ENCODE results near the gene MAML2.
"Not testable (repeated sequence)": the region's sequence is repeated elsewhere in the genome, so short reads cannot be mapped to it uniquely, and the experiment has no call there.

MAML2 gene

DNA sequence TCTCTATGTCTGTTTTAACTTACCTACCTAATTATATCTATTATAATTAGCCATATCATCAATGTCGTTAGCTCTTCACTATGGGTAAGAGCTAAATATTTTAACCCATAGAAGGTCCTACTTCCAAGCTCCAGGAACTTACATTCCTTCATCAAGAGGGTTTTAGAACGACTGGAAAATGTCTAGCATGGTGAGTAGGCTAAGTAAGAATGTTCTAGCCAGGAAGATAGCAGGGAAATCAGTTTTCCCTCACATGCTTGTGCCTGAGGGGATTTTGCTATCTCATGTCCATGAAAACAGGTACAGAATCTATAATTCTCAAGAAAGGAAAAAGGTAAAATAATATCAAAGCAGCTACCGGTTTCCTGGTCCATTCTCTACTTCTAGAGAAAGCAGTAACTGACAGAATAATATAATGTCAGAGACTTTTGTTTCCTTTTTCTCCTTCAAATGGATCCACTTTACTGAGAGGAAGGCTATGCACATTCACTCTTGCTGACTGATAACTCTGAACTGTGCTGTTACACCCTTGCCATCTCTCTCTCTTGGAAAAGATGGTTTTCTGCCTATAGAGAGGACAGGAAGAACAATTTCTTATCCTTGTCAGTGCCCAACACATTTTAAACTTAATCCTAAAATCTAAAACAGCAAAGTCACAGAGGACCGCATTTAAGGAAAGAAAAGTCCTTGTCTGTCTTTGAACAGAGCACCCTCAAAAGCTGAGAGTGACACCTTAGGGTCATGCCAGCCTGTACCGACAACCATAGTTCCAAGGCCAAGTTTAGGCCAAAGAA, 67.0 kb downstream of the MAML2 start:
- no peaks in the 10 kb centered on the region for H3K27me3 ChIP-seq (ENCODE audit: insufficient read depth, low read length, poor library complexity)
- no peaks in the 10 kb centered on the region for H3K36me3 ChIP-seq (ENCODE audit: control insufficient read depth, insufficient read depth, low read length)
- no peaks in the 10 kb centered on the region for H3K79me1 ChIP-seq (ENCODE audit: low read length)
- H2BK120ac ChIP-seq (ENCODE audit: low read depth, low read length): no peak overlapping the region
- no peak overlapping the region for H4K5ac ChIP-seq (ENCODE audit: low read length)
- no peak overlapping the region for H3K56ac ChIP-seq (ENCODE audit: low read length)
- H3K79me2 ChIP-seq (ENCODE audit: control insufficient read depth, insufficient read depth, low read length): no peaks in the 10 kb centered on the region
- H3K23ac ChIP-seq (ENCODE audit: low read length): no peak overlapping the region
- H4K8ac ChIP-seq (ENCODE audit: low read depth, low read length): no peak overlapping the region
- H3K27ac ChIP-seq (ENCODE audit: low read depth, low read length): no peak overlapping the region
- H3K4ac ChIP-seq (ENCODE audit: low read depth, low read length): no peak overlapping the region
- H3K4me1 ChIP-seq (ENCODE audit: control insufficient read depth, low read depth, low read length): peaks cover 10% of the 10 kb centered on the region
- H3K18ac ChIP-seq (ENCODE audit: low read length): peak overlapping the region; percentile 28
- no peak overlapping the region for H3K4me3 ChIP-seq (ENCODE audit: low read length)
- H2BK5ac ChIP-seq (ENCODE audit: low read length): no peak overlapping the region
- H3K4me2 ChIP-seq (ENCODE audit: low read length): no peak overlapping the region
- WGBS (ENCODE audit: extremely low coverage, insufficient coverage, low lambda C conversion rate): no CpG with 5 or more reads among the region's 5 CpGs
- no peak overlapping the region for H2AK5ac ChIP-seq (ENCODE audit: low read length)
- H2BK15ac ChIP-seq (replicated peaks; ENCODE audit: low read depth): no peak overlapping the region
- H3K9ac ChIP-seq (ENCODE audit: low read length): no peak overlapping the region
- peak; percentile 39 for DNase-seq

DNA sequence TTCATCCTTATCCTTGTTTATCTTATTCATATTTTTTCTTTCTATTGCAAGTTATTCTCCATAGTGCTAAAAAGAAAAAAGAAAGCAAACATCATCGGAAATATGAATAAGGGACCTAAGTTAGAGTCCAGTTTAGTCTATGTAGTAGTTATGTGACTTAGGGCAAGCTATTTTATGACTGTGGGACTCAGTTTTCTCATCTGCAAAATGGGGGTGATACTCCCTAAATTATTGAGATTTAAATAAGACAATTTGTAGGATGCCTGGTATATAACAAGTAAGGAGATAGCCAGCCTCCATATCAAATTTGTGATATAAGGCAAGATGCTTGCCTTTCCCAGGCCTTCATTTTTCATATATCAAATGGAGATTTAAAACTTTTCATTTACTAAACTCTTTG, 69.5 kb downstream of the MAML2 start:
- Histone ChIP-seq H4K8ac (ENCODE audit: low read depth, low read length) (no peak overlapping the region), H3K27ac (ENCODE audit: low read depth, low read length) (no peak overlapping the region), H3K4me3 (ENCODE audit: low read length) (no peak overlapping the region), H3K56ac (ENCODE audit: low read length) (no peak overlapping the region), H3K4me1 (ENCODE audit: control insufficient read depth, low read depth, low read length) (peaks cover 2% of the 10 kb centered on the region), H3K9ac (ENCODE audit: low read length) (no peak overlapping the region), H4K5ac (ENCODE audit: low read length) (no peak overlapping the region), H3K23ac (ENCODE audit: low read length) (no peak overlapping the region), H3K79me2 (ENCODE audit: control insufficient read depth, insufficient read depth, low read length) (no peaks in the 10 kb centered on the region), H3K36me3 (ENCODE audit: control insufficient read depth, insufficient read depth, low read length) (no peaks in the 10 kb centered on the region), H2BK5ac (ENCODE audit: low read length) (no peak overlapping the region), H2AK5ac (ENCODE audit: low read length) (no peak overlapping the region), H2BK120ac (ENCODE audit: low read depth, low read length) (no peak overlapping the region), H3K18ac (ENCODE audit: low read length) (no peak overlapping the region), H2BK15ac (replicated peaks; ENCODE audit: low read depth) (no peak overlapping the region), H3K4me2 (ENCODE audit: low read length) (no peak overlapping the region), H3K4ac (ENCODE audit: low read depth, low read length) (no peak overlapping the region), H3K79me1 (ENCODE audit: low read length) (no peaks in the 10 kb centered on the region), H3K27me3 (ENCODE audit: insufficient read depth, low read length, poor library complexity) (no peaks in the 10 kb centered on the region)
- WGBS (ENCODE audit: extremely low coverage, insufficient coverage, low lambda C conversion rate): no CpG with 5 or more reads among the region's 1 CpG
- DNase-seq: no peak

DNA sequence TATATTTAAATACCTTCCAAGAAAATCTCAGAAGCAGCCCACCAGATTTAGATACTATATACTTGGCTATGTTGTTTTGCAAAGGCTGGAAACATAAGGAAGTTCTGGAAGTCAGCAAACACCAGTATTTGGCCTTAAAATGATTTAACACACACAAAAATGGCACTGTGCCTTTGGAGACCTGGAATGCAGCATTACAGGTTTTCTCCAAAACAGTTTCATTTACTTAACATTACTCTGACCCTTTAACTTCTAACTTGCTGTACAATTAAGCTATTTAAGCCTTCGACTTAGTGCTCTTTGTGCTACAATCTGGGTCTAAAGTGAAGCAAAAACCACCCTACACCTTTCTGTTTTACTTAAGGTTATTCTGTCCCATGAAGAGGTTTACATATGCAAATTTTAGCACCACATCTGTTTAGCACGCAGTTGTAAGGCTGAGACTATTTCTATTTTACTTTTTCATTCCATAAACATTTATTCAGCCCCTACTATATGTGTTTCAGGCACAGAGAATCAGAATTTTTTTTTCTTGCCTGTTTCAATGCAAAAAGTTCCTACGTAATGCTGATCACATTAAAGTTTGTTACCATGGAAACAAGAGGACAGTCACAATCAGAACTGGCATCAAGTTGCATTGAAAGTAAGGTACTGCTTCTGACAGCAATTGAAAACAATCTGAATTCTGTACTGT, 70.3 kb downstream of the MAML2 start:
- Histone ChIP-seq H2AK5ac (ENCODE audit: low read length) (no peak overlapping the region), H3K18ac (ENCODE audit: low read length) (no peak overlapping the region), H3K27ac (ENCODE audit: low read depth, low read length) (no peak overlapping the region)

DNA sequence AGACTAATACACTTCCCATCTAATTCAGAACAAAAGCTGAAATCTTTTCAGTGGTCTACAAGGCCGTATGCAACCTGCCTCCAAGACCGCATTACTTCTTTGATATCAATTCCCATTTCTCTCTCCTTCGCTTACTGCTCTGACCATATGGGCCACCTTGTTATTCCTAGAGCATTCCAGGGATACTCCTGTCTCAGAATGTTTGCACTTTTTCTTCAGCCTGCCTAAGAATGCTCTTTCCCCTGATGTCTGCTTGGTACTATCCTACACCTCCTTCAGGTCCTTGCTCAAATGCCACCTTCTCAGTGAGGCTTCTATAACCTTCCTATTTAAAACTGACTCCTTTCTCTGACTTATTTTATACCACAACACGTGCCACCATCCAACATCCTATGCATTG, 71.2 kb downstream of the MAML2 start:
- Histone ChIP-seq H3K79me2 (ENCODE audit: control insufficient read depth, insufficient read depth, low read length) (no peaks in the 10 kb centered on the region), H3K56ac (ENCODE audit: low read length) (no peak overlapping the region), H3K4me1 (ENCODE audit: control insufficient read depth, low read depth, low read length) (no peaks in the 10 kb centered on the region), H3K18ac (ENCODE audit: low read length) (no peak overlapping the region), H3K4me2 (ENCODE audit: low read length) (no peak overlapping the region), H2AK5ac (ENCODE audit: low read length) (no peak overlapping the region), H3K9ac (ENCODE audit: low read length) (no peak overlapping the region), H3K4ac (ENCODE audit: low read depth, low read length) (no peak overlapping the region), H4K5ac (ENCODE audit: low read length) (no peak overlapping the region), H3K27me3 (ENCODE audit: insufficient read depth, low read length, poor library complexity) (no peaks in the 10 kb centered on the region), H3K27ac (ENCODE audit: low read depth, low read length) (no peak overlapping the region), H2BK5ac (ENCODE audit: low read length) (no peak overlapping the region), H3K23ac (ENCODE audit: low read length) (no peak overlapping the region), H4K8ac (ENCODE audit: low read depth, low read length) (no peak overlapping the region), H2BK15ac (replicated peaks; ENCODE audit: low read depth) (no peak overlapping the region), H3K36me3 (ENCODE audit: control insufficient read depth, insufficient read depth, low read length) (no peaks in the 10 kb centered on the region), H3K79me1 (ENCODE audit: low read length) (no peaks in the 10 kb centered on the region), H3K4me3 (ENCODE audit: low read length) (no peak overlapping the region), H2BK120ac (ENCODE audit: low read depth, low read length) (no peak overlapping the region)
- no CpG with 5 or more reads among the region's 4 CpGs for WGBS (ENCODE audit: extremely low coverage, insufficient coverage, low lambda C conversion rate)
- peak; percentile 31 for DNase-seq

More for the DNA sequence above, 70.3 kb downstream of the MAML2 start:
- no peak overlapping the region for H2BK15ac ChIP-seq (replicated peaks; ENCODE audit: low read depth)
- no peak overlapping the region for H2BK120ac ChIP-seq (ENCODE audit: low read depth, low read length)
- H3K4ac ChIP-seq (ENCODE audit: low read depth, low read length): no peak overlapping the region
- WGBS (ENCODE audit: extremely low coverage, insufficient coverage, low lambda C conversion rate): no CpG with 5 or more reads among the region's 3 CpGs
- no peak overlapping the region for H2BK5ac ChIP-seq (ENCODE audit: low read length)
- no peak overlapping the region for H3K56ac ChIP-seq (ENCODE audit: low read length)
- no peak overlapping the region for H3K9ac ChIP-seq (ENCODE audit: low read length)
- DNase-seq: peak; percentile 68
- H3K4me2 ChIP-seq (ENCODE audit: low read length): no peak overlapping the region
- no peak overlapping the region for H4K5ac ChIP-seq (ENCODE audit: low read length)
- no peak overlapping the region for H3K23ac ChIP-seq (ENCODE audit: low read length)
- no peaks in the 10 kb centered on the region for H3K79me1 ChIP-seq (ENCODE audit: low read length)
- no peak overlapping the region for H3K4me3 ChIP-seq (ENCODE audit: low read length)
- H3K79me2 ChIP-seq (ENCODE audit: control insufficient read depth, insufficient read depth, low read length): no peaks in the 10 kb centered on the region
- no peaks in the 10 kb centered on the region for H3K36me3 ChIP-seq (ENCODE audit: control insufficient read depth, insufficient read depth, low read length)
- no peaks in the 10 kb centered on the region for H3K4me1 ChIP-seq (ENCODE audit: control insufficient read depth, low read depth, low read length)
- no peak overlapping the region for H4K8ac ChIP-seq (ENCODE audit: low read depth, low read length)
- H3K27me3 ChIP-seq (ENCODE audit: insufficient read depth, low read length, poor library complexity): no peaks in the 10 kb centered on the region

DNA sequence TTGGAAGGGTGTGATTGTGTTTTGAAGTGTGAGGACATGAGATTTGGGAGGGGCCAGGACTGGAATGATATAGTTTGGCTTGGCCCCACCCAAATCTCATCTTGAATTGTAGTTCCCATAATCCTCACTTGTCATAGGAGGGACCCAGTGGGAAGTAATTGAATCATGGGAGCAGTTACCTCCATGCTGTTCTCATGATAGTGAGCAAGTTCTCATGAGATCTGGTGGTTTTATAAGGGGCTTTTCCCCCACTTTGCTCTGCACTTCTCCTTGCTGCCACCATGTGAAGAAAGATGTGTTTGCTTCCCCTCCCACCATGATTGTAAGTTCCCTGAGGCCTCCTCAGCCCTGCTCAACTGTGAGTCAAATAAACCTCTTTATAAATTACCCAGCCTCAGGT, 71.6 kb downstream of the MAML2 start:
- H2BK5ac ChIP-seq (ENCODE audit: low read length); H3K4ac ChIP-seq (ENCODE audit: low read depth, low read length); DNase-seq; H3K56ac ChIP-seq (ENCODE audit: low read length); H3K23ac ChIP-seq (ENCODE audit: low read length); H3K79me2 ChIP-seq (ENCODE audit: control insufficient read depth, insufficient read depth, low read length); H3K4me2 ChIP-seq (ENCODE audit: low read length); H4K8ac ChIP-seq (ENCODE audit: low read depth, low read length); H3K18ac ChIP-seq (ENCODE audit: low read length); H3K9ac ChIP-seq (ENCODE audit: low read length); H3K79me1 ChIP-seq (ENCODE audit: low read length); H3K4me3 ChIP-seq (ENCODE audit: low read length); H3K27ac ChIP-seq (ENCODE audit: low read depth, low read length); H3K36me3 ChIP-seq (ENCODE audit: control insufficient read depth, insufficient read depth, low read length); H2AK5ac ChIP-seq (ENCODE audit: low read length); H2BK120ac ChIP-seq (ENCODE audit: low read depth, low read length); H4K5ac ChIP-seq (ENCODE audit: low read length); H3K4me1 ChIP-seq (ENCODE audit: control insufficient read depth, low read depth, low read length); H3K27me3 ChIP-seq (ENCODE audit: insufficient read depth, low read length, poor library complexity); H2BK15ac ChIP-seq (replicated peaks; ENCODE audit: low read depth): not testable (repeated sequence)
